T-cell (primary cell): ENCODE data around the gene FGFR4. TPM values are rescaled to one million over a fixed set of nuclear protein-coding genes. Genes with fewer than 3 reads are reported as not detected.
A peak's percentile ranks its signal among the peaks of the same experiment; 100 is the strongest.

Source experiments
- ATAC-seq, 4 experiments: fragments of 200-7000 bp in 3 of 4; fragments of 150-1000 bp in 1 of 4; cut with Tn5 transposase; replicated peaks in 1 of 4; 1 replicate in 3 of 4; 2 replicates in 1 of 4; pipeline ENCODE4 v1.10.0; 2021; ENCODE audit warnings: moderate library complexity in 3 of 4, mild to moderate bottlenecking in 2 of 4, moderate number of reproducible peaks in 1 of 4
- CTCF ChIA-PET, 2 donors: fragments of 300-600 bp; sonication (Branson Sonifier 250); formaldehyde crosslinking; loops; one replicate each; lab custom pipeline; 2022; ENCODE audit warnings: antibody characterized with exemption in 2 of 2; lab: Charles Lee
- POLR2A ChIA-PET, 2 donors: fragments of 300-600 bp; sonication (Branson Sonifier 250); formaldehyde crosslinking; loops; one replicate each; lab custom pipeline; 2022; ENCODE audit warnings: antibody characterized with exemption in 2 of 2; lab: Charles Lee
- DNase-seq, 35 experiments: peaks; one replicate each; pipeline versions ENCODE4 v3.0.0 to v3.0.0-alpha.2; 2013 to 2023
- H3K27ac ChIP-seq: one replicate; pipeline ENCODE4 v1.5.1; 2013; ENCODE audit warnings: low read length
- H3K27me3 ChIP-seq, 2 experiments: replicated peaks in 1 of 2; 1 replicate in 1 of 2; 2 replicates in 1 of 2; pipeline versions ENCODE4 v1.6.1 to v1.7.0; 2013; ENCODE audit warnings: low read length in 1 of 2, mixed read lengths in 1 of 2; ENCODE audit not compliant: control insufficient read depth in 2 of 2, insufficient read depth in 2 of 2; ENCODE audit errors: extremely low read depth in 1 of 2
- H3K36me3 ChIP-seq, 2 donors: 1 replicate in 1 of 2; 2 replicates in 1 of 2; pipeline versions ENCODE4 v1.6.1 to v1.7.0; 2013; ENCODE audit warnings: low read length in 1 of 2; ENCODE audit not compliant: control insufficient read depth in 2 of 2, insufficient read depth in 1 of 2; ENCODE audit errors: extremely low read depth in 1 of 2
- H3K4me1 ChIP-seq, 2 experiments: 1 replicate in 1 of 2; 2 replicates in 1 of 2; pipeline versions ENCODE4 v1.6.1 to v1.7.0; 2013; ENCODE audit warnings: low read length in 2 of 2, mixed read lengths in 1 of 2; ENCODE audit not compliant: insufficient read depth in 2 of 2, control insufficient read depth in 1 of 2; ENCODE audit errors: extremely low read depth in 1 of 2
- H3K4me3 ChIP-seq, 2 donors: 1 replicate in 1 of 2; 2 replicates in 1 of 2; pipeline versions ENCODE4 v1.5.1 to v1.7.0; 2013; ENCODE audit warnings: mild to moderate bottlenecking in 2 of 2, low read length in 1 of 2, moderate library complexity in 1 of 2; ENCODE audit not compliant: control insufficient read depth in 1 of 2; ENCODE audit errors: extremely low read depth in 1 of 2
- H3K9me3 ChIP-seq: 2 replicates; pipeline ENCODE4 v1.7.0; 2013
- H3K27ac Mint-ChIP-seq, 2 donors: one replicate each; pipeline ENCODE4 v1.8.0; 2020 to 2021; ENCODE audit warnings: mild to moderate bottlenecking in 2 of 2, mixed read lengths in 2 of 2
- H3K27me3 Mint-ChIP-seq, 2 donors: one replicate each; pipeline ENCODE4 v1.8.0; 2021 to 2022; ENCODE audit warnings: mixed read lengths in 2 of 2
- H3K36me3 Mint-ChIP-seq: one replicate; pipeline ENCODE4 v1.8.0; 2021; ENCODE audit warnings: mixed read lengths
- H3K4me1 Mint-ChIP-seq, 3 donors: one replicate each; pipeline ENCODE4 v1.8.0; 2020 to 2022; ENCODE audit warnings: mixed read lengths in 3 of 3, mild to moderate bottlenecking in 1 of 3
- H3K4me3 Mint-ChIP-seq, 3 donors: one replicate each; pipeline ENCODE4 v1.8.0; 2020 to 2022; ENCODE audit warnings: mild to moderate bottlenecking in 3 of 3, mixed read lengths in 3 of 3, moderate library complexity in 3 of 3
- H3K9me3 Mint-ChIP-seq, 3 donors: one replicate each; pipeline ENCODE4 v1.8.0; 2020 to 2022; ENCODE audit warnings: mixed read lengths in 3 of 3
- WGBS: methylation state at CpG from one replicate; pipeline ENCODE4 v1.1.5; 2013; ENCODE audit warnings: missing lambda C conversion rate; ENCODE audit not compliant: insufficient coverage; 5-methylcytosine and 5-hydroxymethylcytosine counted together
- total RNA-seq, 35 experiments: library from RNA in 6 of 35; stranded (reverse) in 6 of 35; fragments of 120-200 nt in 1 of 35; gene quantifications; one replicate each; pipeline versions ENCODE4 v1.2.1 to v1.2.4 and lab custom pipeline; 2013 to 2026

FGFR4 gene
- total RNA-seq, 5 donors from 2014 or later (not counting 1 experiment from before 2014, with no cell fraction given): 1.6 to 5.1 (median 3.2) TPM

- no peaks in the 10 kb centered on the region for H3K27me3 Mint-ChIP-seq
- peaks cover 41 to 58% (median 56%) of the 10 kb centered on the region in 3 donors for H3K4me1 Mint-ChIP-seq
- H3K36me3 Mint-ChIP-seq: peaks cover 38% of the 10 kb centered on the region
- peak overlapping the region; percentile 0 to 3 for H3K27ac Mint-ChIP-seq
- peaks cover 10 to 30% of the 10 kb centered on the region in 2 experiments for H3K4me1 ChIP-seq
- no peaks in the 10 kb centered on the region for H3K9me3 Mint-ChIP-seq
- 89% methylated on average over 3 of the region's 3 CpGs for WGBS
- no peak for DNase-seq
- H3K9me3 ChIP-seq: no peaks in the 10 kb centered on the region
- no peak for ATAC-seq
- ChIA-PET POLR2A (no interaction called here), CTCF (no interaction called here)
- H3K27me3 ChIP-seq: no peaks in the 10 kb centered on the region
- peak overlapping the region in 1 of 3 donors; percentile 38 for H3K4me3 Mint-ChIP-seq
- no peak overlapping the region for H3K27ac ChIP-seq
- peaks cover 7 to 61% of the 10 kb centered on the region in 2 donors for H3K36me3 ChIP-seq
- H3K4me3 ChIP-seq: no peak overlapping the region
These were observed 54.8 kb downstream of the FGFR4 start for GRCh38 chr5:177141496-177141895.

GRCh38 chr5:177142098-177142611 lies 55.4 kb downstream of the FGFR4 start:
- WGBS: 100% methylated on average over 1 of the region's 2 CpGs
- peaks cover 6 to 26% of the 10 kb centered on the region in 2 experiments for H3K4me1 ChIP-seq
- H3K9me3 ChIP-seq: no peaks in the 10 kb centered on the region
- H3K27me3 ChIP-seq: no peaks in the 10 kb centered on the region
- H3K4me3 ChIP-seq: no peak overlapping the region
- H3K27ac ChIP-seq: no peak overlapping the region
- H3K27me3 Mint-ChIP-seq: no peaks in the 10 kb centered on the region
- CTCF ChIA-PET: no interaction called here
- POLR2A ChIA-PET: no interaction called here
- DNase-seq (no peak), ATAC-seq (no peak)
- no peaks in the 10 kb centered on the region for H3K9me3 Mint-ChIP-seq
- H3K36me3 Mint-ChIP-seq: peaks cover 37% of the 10 kb centered on the region
- H3K4me1 Mint-ChIP-seq: peaks cover 34 to 52% (median 49%) of the 10 kb centered on the region in 3 donors
- peak overlapping the region in 1 of 3 donors; percentile 4 for H3K4me3 Mint-ChIP-seq
- peaks cover 7 to 58% of the 10 kb centered on the region in 2 donors for H3K36me3 ChIP-seq
- H3K27ac Mint-ChIP-seq: no peak overlapping the region

GRCh38 chr5:177142778-177143177 lies 56.1 kb downstream of the FGFR4 start:
- no peak overlapping the region for H3K27ac ChIP-seq

GRCh38 chr5:177146891-177147638 lies 60.4 kb downstream of the FGFR4 start:
- Mint-ChIP-seq H3K9me3 (no peaks in the 10 kb centered on the region), H3K4me1 (peaks cover 10 to 27% (median 18%) of the 10 kb centered on the region in 3 donors), H3K27ac (no peak overlapping the region), H3K36me3 (peaks cover 20% of the 10 kb centered on the region), H3K27me3 (no peaks in the 10 kb centered on the region), H3K4me3 (no peak overlapping the region)
- ATAC-seq (no peak), DNase-seq (no peak)
- ChIA-PET CTCF (interaction anchor here (0.5 to 0.7 kb wide), 3 partner anchors 32 to 222 kb away, joined by 3 to 4 read pairs (median 4); no protein-coding TSS in a partner anchor), POLR2A (no interaction called here)
- no peak overlapping the region for H3K27ac ChIP-seq
- H3K4me3 ChIP-seq: no peak overlapping the region
- peaks cover 17 to 45% of the 10 kb centered on the region in 2 donors for H3K36me3 ChIP-seq
- no peaks in the 10 kb centered on the region for H3K27me3 ChIP-seq
- H3K9me3 ChIP-seq: no peaks in the 10 kb centered on the region
- no peaks in the 10 kb centered on the region for H3K4me1 ChIP-seq
- 93% methylated on average over 13 of the region's 17 CpGs for WGBS

More at GRCh38 chr5:177142778-177143177, 56.1 kb downstream of the FGFR4 start:
- H3K4me1 Mint-ChIP-seq: peaks cover 34 to 50% (median 45%) of the 10 kb centered on the region in 3 donors
- Histone ChIP-seq H3K4me3 (no peak overlapping the region), H3K27me3 (no peaks in the 10 kb centered on the region), H3K9me3 (no peaks in the 10 kb centered on the region), H3K36me3 (peaks cover 12 to 55% of the 10 kb centered on the region in 2 donors), H3K4me1 (peaks cover 4 to 24% of the 10 kb centered on the region in 2 experiments)
- peaks cover 40% of the 10 kb centered on the region for H3K36me3 Mint-ChIP-seq
- DNase-seq (no peak), ATAC-seq (no peak)
- no peaks in the 10 kb centered on the region for H3K27me3 Mint-ChIP-seq
- H3K9me3 Mint-ChIP-seq: no peaks in the 10 kb centered on the region
- ChIA-PET CTCF (interaction anchor here in 1 of 2 donors (0.6 kb wide), 1 partner anchor 422 kb away, joined by 6 read pairs; no protein-coding TSS in a partner anchor), POLR2A (no interaction called here)
- no CpG with 5 or more reads among the region's 1 CpG for WGBS
- H3K4me3 Mint-ChIP-seq: peak overlapping the region in 1 of 3 donors; percentile 4
- peak overlapping the region in 1 of 2 donors; percentile 16 for H3K27ac Mint-ChIP-seq

Other genes starting within 250 kb of the FGFR4 start
- gene HK3, start 187.6 kb upstream of the FGFR4 start, total RNA-seq: under 1 TPM; 0.16 to 0.85 (median 0.44) TPM
- gene UIMC1, start 80.1 kb upstream of the FGFR4 start, total RNA-seq: 10 to 100 TPM; 50.0 to 70.3 (median 56.7) TPM
- gene ZNF346, start 64.2 kb upstream of the FGFR4 start, total RNA-seq: 10 to 100 TPM; 22.8 to 25.7 (median 24.8) TPM
- 100 to 1,000 TPM in 3 of 5 donors, 10 to 100 TPM in 2; 89.5 to 113 (median 103) TPM for gene NSD1, start 46.9 kb downstream of the FGFR4 start, total RNA-seq
- 10 to 100 TPM; 18.2 to 34.0 (median 25.2) TPM for gene RAB24, start 216.8 kb downstream of the FGFR4 start, total RNA-seq
- gene PRELID1, start 216.9 kb downstream of the FGFR4 start, total RNA-seq: 10 to 100 TPM; 52.0 to 84.9 (median 74.5) TPM
- gene MXD3, start 225.0 kb downstream of the FGFR4 start, total RNA-seq: 10 to 100 TPM in 4 of 5 donors, 1 to 10 TPM in 1; 9.3 to 15.2 (median 12.4) TPM